RWPE1 (cell line): ENCODE results near the gene MAP7D1.
A peak's percentile ranks its signal among the peaks of the same experiment; 100 is the strongest.

Experiments
- CTCF ChIA-PET: fragments of 350-600 bp; sonication (Branson Sonifier 250); formaldehyde crosslinking; extraction: SDS; loops from one replicate; lab custom pipeline; 2021; lab: Yijun Ruan, JAX
- POLR2A ChIA-PET: fragments of 400-600 bp; formaldehyde crosslinking; extraction: SDS; loops from one replicate; lab custom pipeline; 2020; ENCODE audit warnings: antibody characterized with exemption; ENCODE audit not compliant: low non-redundant PET; lab: Yijun Ruan, JAX
- DNase-seq: peaks from one replicate; pipeline ENCODE4 v3.0.0; 2012; ENCODE audit warnings: low spot score
- H3K27ac ChIP-seq: fragments of 450-650 bp; 2 replicates; pipeline ENCODE4 v1.5.1; 2017
- CTCF ChIP-seq: fragments of 450-650 bp; conservative IDR thresholded peaks from 2 replicates; pipeline ENCODE4 v1.5.1; 2017; ENCODE audit warnings: low read depth, mild to moderate bottlenecking

MAP7D1 gene

GRCh38 chr1:36199934-36200741, 44.2 kb downstream of the MAP7D1 start:
- ChIA-PET POLR2A (no interaction called here), CTCF (interaction anchor here (0.6 to 1.0 kb wide), 4 partner anchors 48 to 86 kb away, joined by 3 to 6 read pairs (median 3); partner anchors contain the start of gene TRAPPC3)
- peak overlapping the region; percentile 47 for H3K27ac ChIP-seq
- no peak for DNase-seq
- TF ChIP-seq CTCF, result no peak

GRCh38 chr1:36203027-36203553, 47.1 kb downstream of the MAP7D1 start:
- DNase-seq, result no peak
- ChIA-PET POLR2A (no interaction called here), CTCF (no interaction called here)
- H3K27ac ChIP-seq, result peak overlapping the region; percentile 68
- TF ChIP-seq CTCF, result no peak

GRCh38 chr1:36203554-36204346, 47.8 kb downstream of the MAP7D1 start:
- H3K27ac ChIP-seq, result peak overlapping the region; percentile 68
- no peak for DNase-seq
- ChIA-PET CTCF (no interaction called here), POLR2A (no interaction called here)
- no peak for TF ChIP-seq CTCF

- no peak for TF ChIP-seq CTCF
- DNase-seq, result no peak
- POLR2A ChIA-PET, result no interaction called here
- peak overlapping the region; percentile 68 for H3K27ac ChIP-seq
- CTCF ChIA-PET, result no interaction called here
Measured at GRCh38 chr1:36204347-36204909, 48.5 kb downstream of the MAP7D1 start.

- no peak for DNase-seq
- no peak overlapping the region for H3K27ac ChIP-seq
- ChIA-PET CTCF (interaction anchor here (0.6 kb wide), 1 partner anchor 15 kb away, joined by 4 read pairs; no protein-coding TSS in a partner anchor), POLR2A (no interaction called here)
- TF ChIP-seq CTCF, result no peak
Measured at GRCh38 chr1:36206323-36206858, 50.4 kb downstream of the MAP7D1 start.

- POLR2A ChIA-PET, result no interaction called here
- H3K27ac ChIP-seq, result peak overlapping the region; percentile 16; the same call in 1 of the 2 replicates
Measured at GRCh38 chr1:36207339-36207738, 51.4 kb downstream of the MAP7D1 start.

More at GRCh38 chr1:36207339-36207738, 51.4 kb downstream of the MAP7D1 start:
- CTCF ChIA-PET, result no interaction called here
- TF ChIP-seq CTCF, result no peak
- DNase-seq, result no peak
